ENCODE data around the gene CNOT8. TPM values are rescaled to one million over a fixed set of nuclear protein-coding genes. Genes with fewer than 3 reads are reported as not detected.

The CNOT8 gene
- total RNA-seq, 1 donor from 2014 or later, result 82.1 TPM

- intact Hi-C loops (cut with micrococcal nuclease), result no loop called here
Observed at GRCh38 chr5:154862766-154863165, 4.3 kb downstream of the CNOT8 start.

- intact Hi-C loops (cut with micrococcal nuclease), result no loop called here
Observed at GRCh38 chr5:154863291-154864080, 5.1 kb downstream of the CNOT8 start.

- intact Hi-C loops (cut with micrococcal nuclease), result no loop called here
Observed at GRCh38 chr5:154865466-154866184, 7.2 kb downstream of the CNOT8 start.

- intact Hi-C loops (cut with micrococcal nuclease), result no loop called here
Observed at GRCh38 chr5:154866841-154867240, 8.4 kb downstream of the CNOT8 start.

- intact Hi-C loops (cut with micrococcal nuclease), result loop anchor here (1.0 kb wide), 1 partner anchor 218 kb away; no protein-coding TSS in a partner anchor
Observed at GRCh38 chr5:154868702-154869101, 10.3 kb downstream of the CNOT8 start.

GRCh38 chr5:154871734-154872133 is 13.3 kb downstream of the CNOT8 start:
- intact Hi-C loops (cut with micrococcal nuclease), result no loop called here

- intact Hi-C loops (cut with micrococcal nuclease), result no loop called here
Observed at GRCh38 chr5:154873791-154874331, 15.4 kb downstream of the CNOT8 start.

- intact Hi-C loops (cut with micrococcal nuclease), result no loop called here
Observed at GRCh38 chr5:154878642-154879335, 20.4 kb downstream of the CNOT8 start.

GRCh38 chr5:154881986-154882385 is 23.6 kb downstream of the CNOT8 start:
- intact Hi-C loops (cut with micrococcal nuclease), result no loop called here

GRCh38 chr5:154884424-154884823 is 26.0 kb downstream of the CNOT8 start:
- intact Hi-C loops (cut with micrococcal nuclease), result no loop called here

GRCh38 chr5:154885439-154885838 is 27.0 kb downstream of the CNOT8 start:
- intact Hi-C loops (cut with micrococcal nuclease), result no loop called here

- intact Hi-C loops (cut with micrococcal nuclease), result no loop called here
Observed at GRCh38 chr5:154892369-154892771, 33.9 kb downstream of the CNOT8 start.

- intact Hi-C loops (cut with micrococcal nuclease), result no loop called here
Observed at GRCh38 chr5:154893381-154893780, 35.0 kb downstream of the CNOT8 start.

GRCh38 chr5:154895606-154896561 is 37.5 kb downstream of the CNOT8 start:
- intact Hi-C loops (cut with micrococcal nuclease), result no loop called here

- intact Hi-C loops (cut with micrococcal nuclease), result no loop called here
Observed at GRCh38 chr5:154896562-154897165, 38.2 kb downstream of the CNOT8 start.

- intact Hi-C loops (cut with micrococcal nuclease), result no loop called here
Observed at GRCh38 chr5:154898210-154898609, 39.8 kb downstream of the CNOT8 start.

GRCh38 chr5:154899151-154899816 is 40.9 kb downstream of the CNOT8 start:
- intact Hi-C loops (cut with micrococcal nuclease), result no loop called here

- intact Hi-C loops (cut with micrococcal nuclease), result no loop called here
Observed at GRCh38 chr5:154900066-154900465, 41.6 kb downstream of the CNOT8 start.

GRCh38 chr5:154901276-154901675 is 42.8 kb downstream of the CNOT8 start:
- intact Hi-C loops (cut with micrococcal nuclease), result no loop called here

- intact Hi-C loops (cut with micrococcal nuclease), result no loop called here
Observed at GRCh38 chr5:154901913-154902312, 43.5 kb downstream of the CNOT8 start.
